Activated effector memory CD4-positive, alpha-beta T cell treated with anti-CD3 and anti-CD28 coated beads, Interleukin-2, amount 50 U/mL, for 16 hours (primary cell): ENCODE results near the gene MYD88.
"Not testable (repeated sequence)": the region's sequence is repeated elsewhere in the genome, so short reads cannot be mapped to it uniquely, and the experiment has no call there.

Source experiments
- DNase-seq: peaks from one replicate; pipeline ENCODE4 v3.0.0-alpha.2; 2020

The MYD88 gene

GRCh38 chr3:38146504-38146903 is 8.0 kb downstream of the MYD88 start:
- no peak for DNase-seq

- no peak for DNase-seq
Measured at GRCh38 chr3:38147421-38147820, 9.0 kb downstream of the MYD88 start.

- no peak for DNase-seq
Measured at GRCh38 chr3:38148311-38148882, 9.9 kb downstream of the MYD88 start.

GRCh38 chr3:38149708-38150107 is 11.2 kb downstream of the MYD88 start:
- DNase-seq: no peak

GRCh38 chr3:38150780-38151528 is 12.5 kb downstream of the MYD88 start:
- DNase-seq: no peak

- no peak for DNase-seq
Measured at GRCh38 chr3:38151667-38152265, 13.3 kb downstream of the MYD88 start.

GRCh38 chr3:38152609-38153008 is 14.1 kb downstream of the MYD88 start:
- no peak for DNase-seq

- DNase-seq: no peak
Measured at GRCh38 chr3:38153221-38153620, 14.8 kb downstream of the MYD88 start.

- no peak for DNase-seq
Measured at GRCh38 chr3:38154033-38154494, 15.6 kb downstream of the MYD88 start.

GRCh38 chr3:38154625-38155255 is 16.3 kb downstream of the MYD88 start:
- DNase-seq: no peak

GRCh38 chr3:38155825-38156224 is 17.4 kb downstream of the MYD88 start:
- DNase-seq: no peak

- DNase-seq: no peak
Measured at GRCh38 chr3:38157117-38157516, 18.7 kb downstream of the MYD88 start.

GRCh38 chr3:38157595-38157994 is 19.1 kb downstream of the MYD88 start:
- DNase-seq: no peak

- DNase-seq: no peak
Measured at GRCh38 chr3:38158472-38158871, 20.0 kb downstream of the MYD88 start.

- DNase-seq: not testable (repeated sequence)
Measured at GRCh38 chr3:38160704-38161103, 22.2 kb downstream of the MYD88 start.

GRCh38 chr3:38163117-38163840 is 24.8 kb downstream of the MYD88 start:
- no peak for DNase-seq

- no peak for DNase-seq
Measured at GRCh38 chr3:38163841-38164642, 25.6 kb downstream of the MYD88 start.

GRCh38 chr3:38164643-38164951 is 26.1 kb downstream of the MYD88 start:
- no peak for DNase-seq

GRCh38 chr3:38164952-38165721 is 26.7 kb downstream of the MYD88 start, which contains the start of gene OXSR1:
OXSR1 (plus strand) TSS chr3:38165537; CDS start chr3:38165877, 340 bp downstream.
- DNase-seq: peak; percentile 98

GRCh38 chr3:38165722-38166387 is 27.4 kb downstream of the MYD88 start:
- DNase-seq: no peak

GRCh38 chr3:38167591-38167990 is 29.1 kb downstream of the MYD88 start:
- DNase-seq: no peak
